H1 (cell line): ENCODE measurements around the gene GCKR.

ENCODE experiments used
- ATF2 ChIP-seq: IDR thresholded peaks from 2 replicates; pipeline ENCODE4 v1.6.1; 2012; ENCODE audit warnings: low read length, inconsistent platforms
- CEBPB ChIP-seq: IDR thresholded peaks from 2 replicates; pipeline ENCODE4 v1.6.1; 2012; ENCODE audit warnings: low read depth, low read length
- CREB1 ChIP-seq: IDR thresholded peaks from 2 replicates; pipeline ENCODE4 v1.6.1; 2012; ENCODE audit warnings: inconsistent platforms
- EZH2 ChIP-seq: fragments of 200-600 bp; sonication (generic); IDR thresholded peaks from 2 replicates; pipeline ENCODE4 v1.7.1; 2012; ENCODE audit warnings: low read depth, mild to moderate bottlenecking, moderate library complexity, low read length, inconsistent platforms; ENCODE audit not compliant: severe bottlenecking
- POLR2A ChIP-seq, 2 experiments: IDR thresholded peaks; 1 replicate in 1 of 2; 2 replicates in 1 of 2; pipeline ENCODE4 v1.6.1; 2011; ENCODE audit warnings: low read depth in 2 of 2, low read length in 2 of 2, mild to moderate bottlenecking in 2 of 2; ENCODE audit errors: control extremely low read depth in 1 of 2
- POLR2AphosphoS5 ChIP-seq: IDR thresholded peaks from 2 replicates; pipeline ENCODE4 v1.6.1; 2011; ENCODE audit warnings: low read depth, low read length
- RAD21 ChIP-seq, 2 experiments: IDR thresholded peaks in 1 of 2; conservative IDR thresholded peaks in 1 of 2; 2 replicates each; pipeline ENCODE4 v1.6.1; 2011; ENCODE audit warnings: low read depth in 2 of 2, low read length in 2 of 2, improper control_type of control experiment in 1 of 2, inconsistent platforms in 1 of 2, mild to moderate bottlenecking in 1 of 2, moderate library complexity in 1 of 2
- TCF12 ChIP-seq: IDR thresholded peaks from 2 replicates; pipeline ENCODE4 v1.6.1; 2011; ENCODE audit warnings: low read depth, mild to moderate bottlenecking, low read length
- USF2 ChIP-seq: IDR thresholded peaks from 2 replicates; pipeline ENCODE4 v1.6.1; 2011; ENCODE audit warnings: low read length, improper control_type of control experiment
- TF ChIP-seq, protein P1 (sequence below), 3 experiments: IDR thresholded peaks; 1 replicate in 2 of 3; 2 replicates in 1 of 3; pipeline versions ENCODE4 v1.5.1 to v1.6.1; 2011; ENCODE audit warnings: low read length in 3 of 3, mild to moderate bottlenecking in 3 of 3, inconsistent platforms in 2 of 3, low read depth in 1 of 3, moderate library complexity in 1 of 3; ENCODE audit not compliant: insufficient read depth in 1 of 3; ENCODE audit errors: control extremely low read depth in 1 of 3

- TF ChIP-seq CEBPB: no peak
- TF ChIP-seq, protein P1, sequence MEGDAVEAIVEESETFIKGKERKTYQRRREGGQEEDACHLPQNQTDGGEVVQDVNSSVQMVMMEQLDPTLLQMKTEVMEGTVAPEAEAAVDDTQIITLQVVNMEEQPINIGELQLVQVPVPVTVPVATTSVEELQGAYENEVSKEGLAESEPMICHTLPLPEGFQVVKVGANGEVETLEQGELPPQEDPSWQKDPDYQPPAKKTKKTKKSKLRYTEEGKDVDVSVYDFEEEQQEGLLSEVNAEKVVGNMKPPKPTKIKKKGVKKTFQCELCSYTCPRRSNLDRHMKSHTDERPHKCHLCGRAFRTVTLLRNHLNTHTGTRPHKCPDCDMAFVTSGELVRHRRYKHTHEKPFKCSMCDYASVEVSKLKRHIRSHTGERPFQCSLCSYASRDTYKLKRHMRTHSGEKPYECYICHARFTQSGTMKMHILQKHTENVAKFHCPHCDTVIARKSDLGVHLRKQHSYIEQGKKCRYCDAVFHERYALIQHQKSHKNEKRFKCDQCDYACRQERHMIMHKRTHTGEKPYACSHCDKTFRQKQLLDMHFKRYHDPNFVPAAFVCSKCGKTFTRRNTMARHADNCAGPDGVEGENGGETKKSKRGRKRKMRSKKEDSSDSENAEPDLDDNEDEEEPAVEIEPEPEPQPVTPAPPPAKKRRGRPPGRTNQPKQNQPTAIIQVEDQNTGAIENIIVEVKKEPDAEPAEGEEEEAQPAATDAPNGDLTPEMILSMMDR (IDR thresholded peaks at IDR 0.05; ENCODE audit: control extremely low read depth in 1 of 3, insufficient read depth in 1 of 3, low read depth in 1 of 3, low read length in 3 of 3): no peak
- TF ChIP-seq USF2: no peak
- no peak for TF ChIP-seq POLR2A (IDR thresholded peaks at IDR 0.05; ENCODE audit: control extremely low read depth in 1 of 2, low read depth in 2 of 2, low read length in 2 of 2)
- TF ChIP-seq POLR2AphosphoS5: no peak
- TF ChIP-seq CREB1: no peak
- TF ChIP-seq ATF2: no peak
- no peak for TF ChIP-seq EZH2
- TF ChIP-seq RAD21 (IDR thresholded peaks at IDR 0.05 in 1 of 2, conservative IDR thresholded peaks at IDR 0.05 in 1 of 2; ENCODE audit: low read depth in 2 of 2, low read length in 2 of 2): no peak
- no peak for TF ChIP-seq TCF12
These were observed 47.6 kb downstream of the GCKR start for GRCh38 chr2:27544143-27544821.
